Stimulated activated CD8-positive, alpha-beta memory T cell treated with anti-CD3 and anti-CD28 coated beads, Interleukin-4, amount 100 ng/mL, for 1 hour (primary cell): ENCODE results near the gene CDC25A.

ENCODE experiments used
- DNase-seq, 2 donors: peaks; one replicate each; pipeline ENCODE4 v3.0.0-alpha.2; 2020; ENCODE audit warnings: low read depth in 2 of 2, low spot score in 1 of 2

The CDC25A gene

GRCh38 chr3:48110463-48110862 lies 77.8 kb downstream of the CDC25A start:
- no peak for DNase-seq

- DNase-seq, result no peak
These were observed 81.0 kb downstream of the CDC25A start for GRCh38 chr3:48107227-48107626.
